HG02885 (cell line): Measurements from ENCODE around the gene C6.

ENCODE experiments used
- ATAC-seq: cut with Tn5 transposase; IDR thresholded peaks from one replicate; pipeline ENCODE4 v1.9.1; 2021; ENCODE audit warnings: mild to moderate bottlenecking; ENCODE audit not compliant: unreplicated experiment, poor library complexity

Gene C6

GRCh38 chr5:41143131-41143901, 70.0 kb downstream of the C6 start:
- ATAC-seq: no peak

DNA sequence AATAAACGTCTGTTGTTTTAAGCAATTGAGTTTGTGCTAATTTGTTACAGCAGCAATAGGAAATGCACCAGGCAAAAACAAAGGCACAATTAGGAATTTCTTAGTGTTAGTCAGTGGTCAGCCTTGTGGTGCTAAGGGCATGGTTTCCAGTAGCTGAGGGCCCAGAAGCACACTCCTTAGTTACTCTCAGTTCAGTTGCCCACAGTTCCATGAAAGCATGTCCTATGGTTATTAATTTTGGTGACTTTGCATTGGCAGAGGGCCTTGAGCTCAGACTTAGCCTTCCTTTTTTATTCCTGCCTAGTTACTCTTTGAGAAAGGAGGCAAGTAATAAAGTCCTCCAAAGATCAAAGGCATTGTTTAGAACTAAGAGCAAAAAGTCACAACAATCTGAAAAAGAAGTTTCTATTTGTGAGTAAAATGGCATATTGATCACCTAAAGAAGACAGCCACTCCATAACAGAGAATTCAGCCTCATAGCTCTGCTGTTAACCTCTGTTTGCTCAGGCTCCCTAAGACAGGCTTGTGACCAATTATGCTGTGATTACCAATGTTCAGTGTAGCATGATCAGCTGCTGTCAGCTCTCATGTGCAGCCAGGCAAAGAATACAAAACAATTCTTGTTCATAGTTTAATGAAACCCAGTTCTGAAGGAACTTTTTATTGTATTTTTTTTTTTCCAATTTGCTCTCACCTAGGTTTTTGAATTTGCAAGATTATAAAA, 85.2 kb downstream of the C6 start:
- no peak for ATAC-seq

- ATAC-seq: peak; percentile 44
These were observed 90.9 kb downstream of the C6 start for GRCh38 chr5:41122459-41122858.

- no peak for ATAC-seq
These were observed 92.7 kb downstream of the C6 start for GRCh38 chr5:41120600-41120999.

DNA sequence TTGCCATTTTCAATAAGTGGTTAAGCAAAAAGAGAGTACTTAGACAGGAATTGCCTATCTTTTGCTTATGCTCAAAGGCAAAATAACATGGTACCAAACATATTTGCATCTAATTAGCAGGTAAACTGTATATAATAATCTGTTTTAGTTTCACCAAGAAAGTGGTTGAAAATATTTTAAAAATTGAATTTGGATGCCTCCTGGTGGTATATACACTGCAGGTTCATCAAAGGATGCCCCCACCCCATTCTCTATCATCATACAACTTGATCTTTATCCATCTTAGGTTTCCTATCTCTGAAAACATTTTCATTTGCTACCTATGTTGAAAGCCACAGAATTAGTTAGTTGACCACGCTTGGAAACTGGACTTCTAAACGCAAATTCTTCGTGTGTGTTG, 95.2 kb downstream of the C6 start:
- no peak for ATAC-seq

DNA sequence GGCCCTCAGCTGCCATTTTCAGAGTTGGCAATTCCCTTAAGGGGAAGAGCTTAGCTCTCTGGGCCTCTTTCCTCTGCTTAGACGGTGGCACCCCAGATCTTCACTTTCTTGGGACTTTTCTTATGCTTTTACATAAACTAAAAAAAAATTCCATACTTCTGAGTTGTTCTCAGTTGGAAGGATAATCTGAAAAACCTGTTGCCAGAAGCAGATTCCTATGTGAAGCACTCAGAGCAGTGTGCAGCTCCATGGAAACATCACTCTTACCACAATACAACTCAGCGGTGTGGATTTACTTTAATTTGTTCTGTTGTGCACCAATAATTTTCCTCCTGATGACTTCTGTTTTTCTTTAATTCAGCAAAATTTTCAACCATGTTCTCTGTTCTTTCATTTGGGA, 98.1 kb downstream of the C6 start:
- ATAC-seq: no peak

GRCh38 chr5:41112486-41113455, 100.6 kb downstream of the C6 start:
- no peak for ATAC-seq

GRCh38 chr5:41109186-41109585, 104.1 kb downstream of the C6 start:
- ATAC-seq: no peak

DNA sequence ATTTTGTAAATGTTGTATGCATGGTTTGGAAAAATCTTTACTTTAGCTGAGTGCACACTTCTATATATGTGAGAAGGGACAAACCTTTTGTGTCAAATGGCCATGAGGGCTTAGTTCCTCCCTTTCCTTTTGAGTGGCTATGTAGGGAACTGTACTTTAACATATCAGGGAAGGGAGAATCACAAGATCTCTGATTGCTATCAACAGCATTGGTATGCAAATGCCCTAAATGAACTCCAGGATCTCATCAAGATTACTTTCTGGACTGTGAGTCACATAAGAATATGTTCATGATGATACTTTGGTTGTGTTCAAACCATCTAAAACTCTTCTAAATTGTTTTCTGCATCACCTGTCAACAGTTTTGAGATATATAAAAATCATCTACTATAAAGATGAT, 111.0 kb downstream of the C6 start:
- no peak for ATAC-seq

DNA sequence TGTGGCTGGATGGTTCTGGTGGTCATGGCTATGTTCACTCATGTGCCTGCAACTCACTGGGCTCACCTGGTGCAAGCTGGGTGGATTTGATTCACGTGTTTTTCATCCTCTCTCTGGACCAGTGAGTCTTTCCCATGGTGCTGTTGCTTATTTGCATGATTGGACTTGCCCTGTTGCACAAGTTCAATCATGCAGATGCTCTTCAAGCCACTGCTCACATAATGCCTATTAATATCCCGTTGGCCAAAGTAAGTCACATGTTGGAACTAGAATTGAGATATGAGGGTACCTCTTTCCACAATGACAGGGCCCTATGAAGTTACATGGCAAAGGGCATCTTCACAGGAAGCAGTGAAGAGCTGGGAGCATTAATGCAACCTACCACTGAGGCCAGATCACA, 115.7 kb downstream of the C6 start:
- peak; percentile 57 for ATAC-seq

GRCh38 chr5:41095324-41096101, 117.8 kb downstream of the C6 start:
- ATAC-seq: no peak

DNA sequence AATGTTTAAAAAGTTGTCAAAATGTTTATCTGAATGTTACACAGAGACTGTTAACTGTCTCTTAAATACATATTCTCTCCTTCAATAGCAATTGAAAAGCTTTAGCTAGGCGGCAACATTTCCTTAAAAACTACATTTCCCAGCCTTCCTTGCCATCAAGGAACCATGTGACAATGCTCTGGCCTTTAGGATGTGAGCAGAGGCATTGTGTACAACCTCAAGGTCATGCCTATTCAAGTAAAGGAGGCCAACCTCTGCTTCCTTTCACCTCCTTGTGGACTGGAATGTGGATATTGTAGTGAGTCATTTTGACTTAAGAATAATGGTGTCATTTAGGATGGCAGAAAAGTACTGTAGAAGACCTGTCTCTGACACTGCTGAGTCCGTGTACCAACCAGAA, 118.5 kb downstream of the C6 start:
- ATAC-seq: no peak

- no peak for ATAC-seq
These were observed 119.5 kb downstream of the C6 start for GRCh38 chr5:41093803-41094202.
